Adrenal gland (tissue), 12 donors: Measurements from ENCODE around the gene PIP5KL1. TPM values are rescaled to one million over a fixed set of nuclear protein-coding genes. Genes with fewer than 3 reads are reported as not detected.

ENCODE experiments used
- DNase-seq, 7 donors: peaks; one replicate each; pipeline ENCODE4 v3.0.0-alpha.2; 2019 to 2020
- H3K27ac ChIP-seq, 5 donors: fragments of 200-600 bp; sonication (generic) in 4 of 5; 1 replicate in 3 of 5; 2 replicates in 2 of 5; pipeline versions ENCODE4 v1.5.1 to v1.8.0; 2016 to 2020; ENCODE audit warnings: mild to moderate bottlenecking in 1 of 5
- H3K27me3 ChIP-seq: fragments of 200-600 bp; 2 replicates; pipeline ENCODE4 v1.8.0; 2021
- H3K36me3 ChIP-seq, 2 donors: fragments of 200-600 bp; replicated peaks in 1 of 2; 1 replicate in 1 of 2; 2 replicates in 1 of 2; pipeline versions ENCODE4 v1.5.1 to v1.8.0; 2018 to 2022
- H3K4me1 ChIP-seq, 2 donors: fragments of 200-600 bp; replicated peaks in 1 of 2; 1 replicate in 1 of 2; 2 replicates in 1 of 2; pipeline versions ENCODE4 v1.5.1 to v1.8.0; 2018 to 2021
- H3K4me3 ChIP-seq, 4 donors: fragments of 200-600 bp; sonication (generic) in 3 of 4; one replicate each; pipeline ENCODE4 v1.5.1; 2016 to 2018
- H3K9me3 ChIP-seq, 3 donors: fragments of 200-600 bp; sonication (generic) in 1 of 3; replicated peaks in 1 of 3; 1 replicate in 2 of 3; 2 replicates in 1 of 3; pipeline versions ENCODE4 v1.5.1 to v1.8.0; 2016 to 2021
- POLR2A ChIP-seq, 2 donors: fragments of 450-650 bp; IDR thresholded peaks; one replicate each; pipeline ENCODE4 v1.6.1; 2017; ENCODE audit warnings: antibody characterized with exemption in 2 of 2, mild to moderate bottlenecking in 2 of 2, moderate library complexity in 1 of 2
- WGBS, 4 donors: extraction: QIAGEN DNeasy Blood & Tissue Kit in 2 of 4; methylation state at CpG; one replicate each; pipeline versions ENCODE4 v1.1.5 to v1.1.7; 2013 to 2017; 5-methylcytosine and 5-hydroxymethylcytosine counted together
- intact Hi-C, 2 donors: fragments of 100-400 bp; cut with DNase I; formaldehyde crosslinking; loops; one replicate each; pipeline versions ENCODE4 v1.14.1 to v1.15.0; 2022 to 2023
- polyA plus RNA-seq, 3 donors: library from polyadenylated mRNA; stranded (reverse); fragments of 200-250 nt in 2 of 3; fragments of 350-450 nt in 1 of 3; fragmentation: Illumina TruSeq in 1 of 3; extraction: RNeasy Lipid Tissue Mini Kit (QIAGEN cat#74804) in 1 of 3; gene quantifications; one replicate each; pipeline ENCODE4 v1.2.3, GENCODE V29; 2013 to 2014
- total RNA-seq, 9 donors: library from RNA; depleted of rRNA in 4 of 9; stranded (reverse); fragments of >200 nt in 4 of 9; fragments of 120-200 nt in 1 of 9; fragmentation: NEBNext Ultra II Directional in 1 of 9; extraction: Animal tissue kit (Norgen Biotek cat#: 25700) in 1 of 9; gene quantifications; one replicate each; pipeline versions ENCODE4 v1.1.0 to v1.2.4, GENCODE V29; 2013 to 2023
- TF ChIP-seq, protein P1 (sequence below), 6 experiments: fragments of 450-650 bp in 4 of 6; fragments of 200-600 bp in 2 of 6; sonication (generic) in 1 of 6; IDR thresholded peaks; 1 replicate in 5 of 6; 2 replicates in 1 of 6; pipeline versions ENCODE4 v1.5.1 to v1.8.0; 2016 to 2021; ENCODE audit warnings: antibody characterized with exemption in 6 of 6, mild to moderate bottlenecking in 2 of 6, moderate library complexity in 1 of 6
- donor health status: healthy with polysubstance abuse.
- donor health status: Bipolar disorder and iron deficiency.
- donor health status: DM: yes; HTN: yes; CAD: no.
- donor health status: DM: no; HTN: no; CAD: no.
- donor health status: DM: no; HTN: no; CAD: no.
- donor health status: DM: yes; HTN: yes; CAD: no.

The PIP5KL1 gene
- total and polyA plus RNA-seq, 12 donors = 0.19 to 2.3 (median 0.83) TPM; not detected in 3

- no peaks in the 10 kb centered on the region for H3K9me3 ChIP-seq
- TF ChIP-seq POLR2A (IDR thresholded peaks at IDR 0.05) = no peak
- TF ChIP-seq, protein P1, sequence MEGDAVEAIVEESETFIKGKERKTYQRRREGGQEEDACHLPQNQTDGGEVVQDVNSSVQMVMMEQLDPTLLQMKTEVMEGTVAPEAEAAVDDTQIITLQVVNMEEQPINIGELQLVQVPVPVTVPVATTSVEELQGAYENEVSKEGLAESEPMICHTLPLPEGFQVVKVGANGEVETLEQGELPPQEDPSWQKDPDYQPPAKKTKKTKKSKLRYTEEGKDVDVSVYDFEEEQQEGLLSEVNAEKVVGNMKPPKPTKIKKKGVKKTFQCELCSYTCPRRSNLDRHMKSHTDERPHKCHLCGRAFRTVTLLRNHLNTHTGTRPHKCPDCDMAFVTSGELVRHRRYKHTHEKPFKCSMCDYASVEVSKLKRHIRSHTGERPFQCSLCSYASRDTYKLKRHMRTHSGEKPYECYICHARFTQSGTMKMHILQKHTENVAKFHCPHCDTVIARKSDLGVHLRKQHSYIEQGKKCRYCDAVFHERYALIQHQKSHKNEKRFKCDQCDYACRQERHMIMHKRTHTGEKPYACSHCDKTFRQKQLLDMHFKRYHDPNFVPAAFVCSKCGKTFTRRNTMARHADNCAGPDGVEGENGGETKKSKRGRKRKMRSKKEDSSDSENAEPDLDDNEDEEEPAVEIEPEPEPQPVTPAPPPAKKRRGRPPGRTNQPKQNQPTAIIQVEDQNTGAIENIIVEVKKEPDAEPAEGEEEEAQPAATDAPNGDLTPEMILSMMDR (IDR thresholded peaks at IDR 0.05) = no peak
- peak overlapping the region in 4 of 5 donors; percentile 5 to 84 (median 38) for H3K27ac ChIP-seq
- peaks cover 18 to 31% of the 10 kb centered on the region in 2 donors for H3K4me1 ChIP-seq
- intact Hi-C loops = no loop called here
- H3K4me3 ChIP-seq = peak overlapping the region in 2 of 4 donors; percentile 57 to 71
- no peaks in the 10 kb centered on the region for H3K27me3 ChIP-seq
- WGBS, 4 donors = 25 to 54% (median 33%) methylated on average over 20 to 25 of the region's 25 CpGs
- DNase-seq = peak in 2 of 7 donors; percentile 68 to 79
- H3K36me3 ChIP-seq = peaks cover 0 to 17% of the 10 kb centered on the region in 2 donors
These were observed 7.7 kb upstream of the PIP5KL1 start for GRCh38 chr9:127938298-127938690.

DNA sequence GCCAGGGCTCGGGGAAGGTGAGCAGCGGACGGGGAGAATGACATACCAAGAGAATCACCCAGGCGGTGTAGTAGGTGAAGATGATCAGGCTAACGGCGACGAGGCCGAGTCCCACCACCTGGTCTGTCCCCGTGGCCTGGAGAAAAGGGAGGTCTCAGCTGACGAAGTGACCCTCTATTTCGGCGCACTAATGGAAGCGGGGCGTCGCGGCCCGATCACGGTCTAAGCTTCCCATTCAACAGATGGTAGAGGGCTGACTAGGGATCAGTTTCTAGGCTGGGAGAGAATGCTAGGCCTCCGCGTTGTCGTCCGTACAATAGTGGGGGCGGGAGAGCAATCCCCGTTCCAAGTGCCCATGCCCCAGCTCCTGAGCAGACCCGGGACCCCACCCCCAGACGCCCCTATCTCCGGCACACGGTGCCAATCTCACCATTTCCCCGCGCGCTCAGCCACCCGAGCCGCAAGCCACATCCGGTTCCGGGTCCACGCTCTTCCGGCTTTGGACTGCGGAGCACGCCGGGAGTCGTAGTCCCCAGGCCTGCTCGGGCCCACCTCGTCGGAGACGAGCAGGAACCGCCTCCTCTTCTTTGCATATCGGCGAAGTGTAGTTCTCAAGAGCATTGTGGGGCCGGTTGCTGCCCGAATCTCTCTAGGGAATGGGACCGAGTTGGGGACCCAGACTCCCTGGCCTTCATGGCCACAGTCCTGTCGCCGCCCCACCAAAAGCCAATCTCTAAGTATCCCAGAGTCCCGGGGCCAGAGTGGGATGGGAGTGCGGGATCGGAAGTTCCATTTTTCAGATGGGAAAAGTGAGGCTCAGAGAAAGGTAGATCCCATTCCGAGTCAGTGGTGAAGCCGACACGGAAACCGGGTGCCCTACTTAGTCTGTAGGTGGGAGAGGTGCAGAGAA is 7.1 kb upstream of the PIP5KL1 start, which contains the start of gene DPM2:
Gene DPM2 (minus strand): TSS at position 467 of the 910 bp plus-strand sequence. CDS start 34 bp downstream, at position 433.
- peak; percentile 80 to 89 (median 82) for DNase-seq
- intact Hi-C loops = no loop called here

GRCh38 chr9:127937056-127937387 is 6.4 kb upstream of the PIP5KL1 start:
- peak overlapping the region in 1 of 5 donors; percentile 84 for H3K27ac ChIP-seq
- no peaks in the 10 kb centered on the region for H3K9me3 ChIP-seq
- no peaks in the 10 kb centered on the region for H3K27me3 ChIP-seq
- H3K4me1 ChIP-seq = peaks cover 18 to 25% of the 10 kb centered on the region in 2 donors
- no peak for DNase-seq
- intact Hi-C loops = no loop called here
- WGBS, 4 donors = 8 to 15% (median 12%) methylated on average over 3 to 7 of the region's 7 CpGs
- H3K4me3 ChIP-seq = peak overlapping the region in 3 of 4 donors; percentile 27 to 71 (median 57)
- TF ChIP-seq, protein P1 (IDR thresholded peaks at IDR 0.05) = no peak
- peaks cover 0 to 5% of the 10 kb centered on the region in 2 donors for H3K36me3 ChIP-seq

More for the DNA sequence above, 7.1 kb upstream of the PIP5KL1 start, which contains the start of gene DPM2:
- H3K9me3 ChIP-seq = no peaks in the 10 kb centered on the region
- peaks cover 18 to 31% of the 10 kb centered on the region in 2 donors for H3K4me1 ChIP-seq
- WGBS, 4 donors = 4 to 6% (median 4%) methylated on average over 27 to 60 of the region's 60 CpGs
- peak within 1 kb of the TSS in 4 of 5 donors; percentile 5 to 84 (median 38) for H3K27ac ChIP-seq
- H3K4me3 ChIP-seq = peak within 1 kb of the TSS; percentile 1 to 71 (median 42)
- TF ChIP-seq, protein P1 (IDR thresholded peaks at IDR 0.05) = no peak
- TF ChIP-seq POLR2A (IDR thresholded peaks at IDR 0.05) = peak in 1 of 2 donors; percentile 24
- peaks cover 0 to 11% of the 10 kb centered on the region in 2 donors for H3K36me3 ChIP-seq
- H3K27me3 ChIP-seq = no peaks in the 10 kb centered on the region

- no peak for DNase-seq
- Histone ChIP-seq H3K4me1 (peaks cover 22 to 31% of the 10 kb centered on the region in 2 donors), H3K27me3 (no peaks in the 10 kb centered on the region), H3K36me3 (no peaks in the 10 kb centered on the region), H3K4me3 (peak overlapping the region in 1 of 4 donors; percentile 71), H3K27ac (no peak overlapping the region), H3K9me3 (no peaks in the 10 kb centered on the region)
- WGBS, 4 donors = 77 to 81% (median 79%) methylated on average over 14 of the region's 14 CpGs
- intact Hi-C loops = no loop called here
- TF ChIP-seq, protein P1 (IDR thresholded peaks at IDR 0.05) = no peak
- TF ChIP-seq POLR2A (IDR thresholded peaks at IDR 0.05) = no peak
These were observed 5.8 kb upstream of the PIP5KL1 start for GRCh38 chr9:127936347-127936852.
